C4-2B (cell line): Measurements from ENCODE around the gene CDH23.

Experiments used
- CTCF ChIP-seq: fragments of 450-650 bp; conservative IDR thresholded peaks from 2 replicates; pipeline ENCODE4 v1.5.1; 2017; ENCODE audit warnings: mild to moderate bottlenecking
- ZFX ChIP-seq: fragments of 450-650 bp; IDR thresholded peaks from 2 replicates; pipeline ENCODE4 v1.6.1; 2017

GRCh38 chr10:71650397-71650796, 253.7 kb downstream of the CDH23 start:
- no peak for TF ChIP-seq CTCF
- no peak for TF ChIP-seq ZFX
